ENCODE data around the gene DENND6A. TPM values are rescaled to one million over a fixed set of nuclear protein-coding genes. Genes with fewer than 3 reads are reported as not detected.
A peak's percentile ranks its signal among the peaks of the same experiment; 100 is the strongest.

Gene DENND6A
- total and polyA plus RNA-seq, 2 donors from 2014 or later: 7.8 to 38.4 TPM

DNA sequence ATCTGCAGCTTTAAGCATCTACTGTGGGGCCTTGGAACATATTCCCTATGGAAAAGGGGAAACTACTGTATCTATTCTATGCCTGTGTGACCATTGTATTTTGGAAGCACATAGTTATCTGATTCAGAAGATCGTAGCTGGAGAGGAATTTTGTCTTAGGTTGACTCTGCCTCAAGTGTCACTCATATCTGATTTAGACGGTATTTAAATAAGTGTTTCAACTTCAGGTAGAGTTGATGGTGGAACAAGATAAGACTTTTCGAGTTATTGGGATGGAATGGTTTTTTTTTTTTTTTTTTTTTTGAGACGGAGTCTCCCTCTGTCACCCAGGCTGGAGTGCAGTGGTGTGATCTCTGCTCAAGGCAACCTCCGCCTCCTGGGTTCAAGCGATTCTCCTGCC is 8.9 kb upstream of the DENND6A start:
- no peak overlapping the region for H3K9ac ChIP-seq (ENCODE audit: low read length in 3 of 3)
- H3K4me1 ChIP-seq (ENCODE audit: control insufficient read depth in 2 of 3, insufficient read depth in 2 of 3, low read depth in 1 of 3, low read length in 3 of 3): no peaks in the 10 kb centered on the region
- no peak for FAIRE-seq
- no peak overlapping the region for H3K4me3 ChIP-seq (ENCODE audit: low read length in 3 of 3)
- H3K27me3 ChIP-seq (ENCODE audit: control insufficient read depth, insufficient read depth, low read length): no peaks in the 10 kb centered on the region
- no peaks in the 10 kb centered on the region for H3K36me3 ChIP-seq (ENCODE audit: control insufficient read depth in 2 of 3, insufficient read depth in 3 of 3, low read length in 3 of 3)
- no peak overlapping the region for H3K27ac ChIP-seq (ENCODE audit: low read depth in 2 of 2, low read length in 2 of 2)
- TF ChIP-seq, protein P1, sequence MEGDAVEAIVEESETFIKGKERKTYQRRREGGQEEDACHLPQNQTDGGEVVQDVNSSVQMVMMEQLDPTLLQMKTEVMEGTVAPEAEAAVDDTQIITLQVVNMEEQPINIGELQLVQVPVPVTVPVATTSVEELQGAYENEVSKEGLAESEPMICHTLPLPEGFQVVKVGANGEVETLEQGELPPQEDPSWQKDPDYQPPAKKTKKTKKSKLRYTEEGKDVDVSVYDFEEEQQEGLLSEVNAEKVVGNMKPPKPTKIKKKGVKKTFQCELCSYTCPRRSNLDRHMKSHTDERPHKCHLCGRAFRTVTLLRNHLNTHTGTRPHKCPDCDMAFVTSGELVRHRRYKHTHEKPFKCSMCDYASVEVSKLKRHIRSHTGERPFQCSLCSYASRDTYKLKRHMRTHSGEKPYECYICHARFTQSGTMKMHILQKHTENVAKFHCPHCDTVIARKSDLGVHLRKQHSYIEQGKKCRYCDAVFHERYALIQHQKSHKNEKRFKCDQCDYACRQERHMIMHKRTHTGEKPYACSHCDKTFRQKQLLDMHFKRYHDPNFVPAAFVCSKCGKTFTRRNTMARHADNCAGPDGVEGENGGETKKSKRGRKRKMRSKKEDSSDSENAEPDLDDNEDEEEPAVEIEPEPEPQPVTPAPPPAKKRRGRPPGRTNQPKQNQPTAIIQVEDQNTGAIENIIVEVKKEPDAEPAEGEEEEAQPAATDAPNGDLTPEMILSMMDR (IDR thresholded peaks at IDR 0.05; ENCODE audit: borderline replicate concordance, extremely low read depth, insufficient read depth): no peak
- intact Hi-C loops (cut with DNase I): no loop called here
- no peak for DNase-seq
- no peaks in the 10 kb centered on the region for H3K9me3 ChIP-seq (ENCODE audit: control insufficient read depth in 2 of 3, insufficient read depth in 1 of 3, low read length in 3 of 3)

DNA sequence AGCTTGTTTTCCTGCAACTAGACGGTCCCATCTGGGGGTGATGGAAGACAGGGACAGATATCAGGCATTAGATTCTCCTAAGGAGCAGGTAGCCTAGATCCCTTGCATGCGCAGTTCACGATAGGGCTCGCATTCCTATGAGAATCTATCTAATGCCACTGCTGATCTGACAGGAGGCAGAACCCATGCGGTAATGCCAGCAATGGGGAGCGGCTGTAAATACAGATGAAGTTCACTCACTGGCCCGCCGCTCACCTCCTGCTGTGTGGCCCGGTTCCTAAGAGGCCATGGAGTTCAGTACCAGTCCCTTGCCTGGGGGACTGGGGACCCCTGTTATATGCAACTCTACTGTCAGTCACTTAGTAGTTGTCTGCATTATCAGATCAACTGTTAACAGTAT is 7.9 kb upstream of the DENND6A start:
- Histone ChIP-seq H3K27me3 (ENCODE audit: control insufficient read depth, insufficient read depth, low read length) (no peaks in the 10 kb centered on the region), H3K27ac (ENCODE audit: low read depth in 2 of 2, low read length in 2 of 2) (no peak overlapping the region), H3K9me3 (ENCODE audit: control insufficient read depth in 2 of 3, insufficient read depth in 1 of 3, low read length in 3 of 3) (no peaks in the 10 kb centered on the region), H3K36me3 (ENCODE audit: control insufficient read depth in 2 of 3, insufficient read depth in 3 of 3, low read length in 3 of 3) (no peaks in the 10 kb centered on the region), H3K9ac (ENCODE audit: low read length in 3 of 3) (no peak overlapping the region), H3K4me3 (ENCODE audit: low read length in 3 of 3) (no peak overlapping the region), H3K4me1 (ENCODE audit: control insufficient read depth in 2 of 3, insufficient read depth in 2 of 3, low read depth in 1 of 3, low read length in 3 of 3) (no peaks in the 10 kb centered on the region)
- TF ChIP-seq, protein P1 (IDR thresholded peaks at IDR 0.05; ENCODE audit: borderline replicate concordance, extremely low read depth, insufficient read depth): no peak
- DNase-seq: no peak
- no peak for FAIRE-seq
- intact Hi-C loops (cut with DNase I): no loop called here

DNA sequence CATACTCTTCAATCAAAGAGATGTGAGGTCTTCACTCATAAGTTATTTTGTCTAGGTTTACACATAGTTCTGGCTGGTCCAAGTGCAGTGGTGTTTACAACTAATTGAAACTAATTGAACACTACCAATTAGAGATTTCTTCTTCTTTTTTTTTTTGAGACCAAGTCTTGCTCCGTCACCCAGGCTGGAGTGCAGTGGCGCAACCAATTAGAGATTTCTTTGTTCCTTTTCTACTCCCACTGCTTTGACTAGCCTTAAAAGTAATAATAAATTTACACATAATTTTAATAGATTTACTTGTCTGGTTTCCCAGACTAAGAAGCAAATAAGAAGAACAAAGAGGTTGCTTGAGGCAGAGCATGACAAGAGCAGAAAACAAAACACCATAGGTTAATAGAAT is 6.7 kb upstream of the DENND6A start:
- Histone ChIP-seq H3K4me1 (ENCODE audit: control insufficient read depth in 2 of 3, insufficient read depth in 2 of 3, low read depth in 1 of 3, low read length in 3 of 3) (no peaks in the 10 kb centered on the region), H3K9me3 (ENCODE audit: control insufficient read depth in 2 of 3, insufficient read depth in 1 of 3, low read length in 3 of 3) (no peaks in the 10 kb centered on the region), H3K27ac (ENCODE audit: low read depth in 2 of 2, low read length in 2 of 2) (no peak overlapping the region), H3K27me3 (ENCODE audit: control insufficient read depth, insufficient read depth, low read length) (no peaks in the 10 kb centered on the region), H3K9ac (ENCODE audit: low read length in 3 of 3) (no peak overlapping the region), H3K36me3 (ENCODE audit: control insufficient read depth in 2 of 3, insufficient read depth in 3 of 3, low read length in 3 of 3) (no peaks in the 10 kb centered on the region), H3K4me3 (ENCODE audit: low read length in 3 of 3) (no peak overlapping the region)
- FAIRE-seq: no peak
- no peak for DNase-seq
- intact Hi-C loops (cut with DNase I): no loop called here
- TF ChIP-seq, protein P1 (IDR thresholded peaks at IDR 0.05; ENCODE audit: borderline replicate concordance, extremely low read depth, insufficient read depth): no peak

DNA sequence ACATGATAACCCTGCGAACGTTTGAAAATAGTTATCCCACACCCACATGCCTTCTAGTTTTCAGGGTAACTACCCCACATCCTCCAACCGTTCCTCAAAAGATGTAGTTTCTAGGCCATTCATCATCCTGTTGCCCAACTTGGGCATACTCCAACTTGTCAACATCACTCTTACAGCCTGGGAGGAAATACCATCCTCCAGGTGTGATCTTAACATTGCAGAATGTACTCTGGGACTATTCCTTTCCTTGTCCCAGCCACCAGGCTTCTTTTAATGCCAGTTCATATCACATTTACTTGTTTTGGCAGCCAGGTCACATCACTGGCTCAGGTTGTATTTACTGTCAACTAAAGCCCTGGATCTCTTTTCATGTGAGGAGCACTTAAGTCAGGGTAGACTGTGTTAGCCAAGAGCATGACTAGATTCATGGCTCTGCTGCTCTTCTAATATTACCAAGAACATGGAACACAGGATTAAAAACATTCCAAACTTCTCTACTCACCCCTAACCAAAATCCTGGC is 4.0 kb upstream of the DENND6A start:
- FAIRE-seq (no peak), DNase-seq (peak in 2 of 5 donors; percentile 7 to 12)
- H3K27ac ChIP-seq (ENCODE audit: low read depth in 2 of 2, low read length in 2 of 2): no peak overlapping the region
- TF ChIP-seq, protein P1 (IDR thresholded peaks at IDR 0.05; ENCODE audit: borderline replicate concordance, extremely low read depth, insufficient read depth): no peak
- H3K36me3 ChIP-seq (ENCODE audit: control insufficient read depth in 2 of 3, insufficient read depth in 3 of 3, low read length in 3 of 3): no peaks in the 10 kb centered on the region
- intact Hi-C loops (cut with DNase I): no loop called here
- no peaks in the 10 kb centered on the region for H3K4me1 ChIP-seq (ENCODE audit: control insufficient read depth in 2 of 3, insufficient read depth in 2 of 3, low read depth in 1 of 3, low read length in 3 of 3)
- no peak overlapping the region for H3K9ac ChIP-seq (ENCODE audit: low read length in 3 of 3)
- H3K4me3 ChIP-seq (ENCODE audit: low read length in 3 of 3): no peak overlapping the region
- H3K27me3 ChIP-seq (ENCODE audit: control insufficient read depth, insufficient read depth, low read length): no peaks in the 10 kb centered on the region
- H3K9me3 ChIP-seq (ENCODE audit: control insufficient read depth in 2 of 3, insufficient read depth in 1 of 3, low read length in 3 of 3): no peaks in the 10 kb centered on the region

Data from kidney (tissue), 14 donors.